Right lung (tissue), 10 donors: ENCODE measurements around the gene CEP43. TPM values are rescaled to one million over a fixed set of nuclear protein-coding genes. Genes with fewer than 3 reads are reported as not detected.
"Not testable (repeated sequence)": the region's sequence is repeated elsewhere in the genome, so short reads cannot be mapped to it uniquely, and the experiment has no call there.

Experiments
- DNase-seq, 2 donors: peaks; one replicate each; pipeline ENCODE4 v3.0.0-alpha.2; 2013
- long read RNA-seq, 8 donors: transcript quantifications; one replicate each; lab custom pipeline, GENCODE V29; 2026
- polyA plus RNA-seq, 5 donors: library from polyadenylated mRNA; unstranded; fragments of 120-200 nt; gene quantifications; one replicate each; pipeline versions ENCODE4 v1.2.1 to v1.2.3, GENCODE V29; 2013; ENCODE audit warnings: inconsistent platforms in 1 of 5, low replicate concordance in 1 of 5; ENCODE audit not compliant: insufficient read length in 5 of 5, insufficient read depth in 1 of 5

Gene CEP43, protein sequence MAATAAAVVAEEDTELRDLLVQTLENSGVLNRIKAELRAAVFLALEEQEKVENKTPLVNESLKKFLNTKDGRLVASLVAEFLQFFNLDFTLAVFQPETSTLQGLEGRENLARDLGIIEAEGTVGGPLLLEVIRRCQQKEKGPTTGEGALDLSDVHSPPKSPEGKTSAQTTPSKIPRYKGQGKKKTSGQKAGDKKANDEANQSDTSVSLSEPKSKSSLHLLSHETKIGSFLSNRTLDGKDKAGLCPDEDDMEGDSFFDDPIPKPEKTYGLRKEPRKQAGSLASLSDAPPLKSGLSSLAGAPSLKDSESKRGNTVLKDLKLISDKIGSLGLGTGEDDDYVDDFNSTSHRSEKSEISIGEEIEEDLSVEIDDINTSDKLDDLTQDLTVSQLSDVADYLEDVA
- 10 to 100 TPM; 30.9 to 56.8 (median 48.0) TPM for polyA plus RNA-seq
- long read RNA-seq, donor 1, partial matches to known transcripts, result 0 of 4 reads
- long read RNA-seq, donor 1, other reads (novel, unspliced or antisense), result 0 of 4 reads
- long read RNA-seq, donor 2, result 0 reads
- long read RNA-seq, donor 3, full-length matches to known transcripts, result 4 of 4 reads
- long read RNA-seq, donor 3, partial matches to known transcripts, result 0 of 4 reads
- long read RNA-seq, donor 3, other reads (novel, unspliced or antisense), result 0 of 4 reads
- long read RNA-seq, donor 4, result 0 reads
- long read RNA-seq, donor 5, full-length matches to known transcripts, result 6 of 26 reads
- long read RNA-seq, donor 5, partial matches to known transcripts, result 20 of 26 reads
- long read RNA-seq, donor 5, other reads (novel, unspliced or antisense), result 0 of 26 reads
- long read RNA-seq, donor 6, full-length matches to known transcripts, result 5 of 5 reads
- long read RNA-seq, donor 6, partial matches to known transcripts, result 0 of 5 reads
- long read RNA-seq, donor 6, other reads (novel, unspliced or antisense), result 0 of 5 reads
- long read RNA-seq, donor 7, partial matches to known transcripts, result 0 of 3 reads
- long read RNA-seq, donor 7, other reads (novel, unspliced or antisense), result 0 of 3 reads
- long read RNA-seq, donor 8, partial matches to known transcripts, result 0 of 1 reads
- long read RNA-seq, donor 8, other reads (novel, unspliced or antisense), result 0 of 1 reads

DNA sequence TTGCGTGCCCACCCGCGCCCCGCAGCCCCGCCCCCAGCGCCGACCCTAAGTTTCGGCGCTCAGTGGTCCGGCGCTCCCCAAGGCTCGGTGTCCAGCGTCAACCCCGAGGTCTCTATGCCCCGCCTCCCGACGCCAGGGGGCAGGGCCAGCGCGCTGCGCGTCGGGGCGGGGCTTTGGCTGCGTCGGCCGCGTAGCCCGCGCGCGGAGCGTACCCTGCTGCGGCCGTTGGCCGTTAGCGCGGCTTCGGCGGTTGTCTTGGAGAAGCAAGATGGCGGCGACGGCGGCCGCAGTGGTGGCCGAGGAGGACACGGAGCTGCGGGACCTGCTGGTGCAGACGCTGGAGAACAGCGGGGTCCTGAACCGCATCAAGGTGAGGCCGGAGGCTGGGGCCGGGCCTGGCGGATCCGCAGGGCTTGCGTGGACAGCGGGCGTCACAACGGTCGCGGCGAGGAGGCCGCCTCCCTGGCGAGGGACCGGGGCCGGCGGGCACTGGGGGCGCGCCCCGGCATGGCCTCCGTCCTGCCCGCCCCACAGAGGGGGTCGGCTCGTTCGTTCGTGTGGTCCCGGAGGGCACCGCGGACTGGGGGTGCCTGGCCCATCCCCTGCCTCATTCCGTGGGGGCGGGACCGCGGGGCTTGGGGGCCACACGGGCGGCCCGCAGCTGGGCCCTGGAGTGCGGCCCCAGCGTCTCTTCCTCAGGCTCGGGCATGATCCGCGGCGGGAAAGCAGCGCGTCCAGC is at the start of gene CEP43:
CEP43 (plus strand) TSS at position 253 of the 739 bp plus-strand sequence; CDS start at position 269, 16 bp downstream.
- DNase-seq, result peak; percentile 97 to 99

DNA sequence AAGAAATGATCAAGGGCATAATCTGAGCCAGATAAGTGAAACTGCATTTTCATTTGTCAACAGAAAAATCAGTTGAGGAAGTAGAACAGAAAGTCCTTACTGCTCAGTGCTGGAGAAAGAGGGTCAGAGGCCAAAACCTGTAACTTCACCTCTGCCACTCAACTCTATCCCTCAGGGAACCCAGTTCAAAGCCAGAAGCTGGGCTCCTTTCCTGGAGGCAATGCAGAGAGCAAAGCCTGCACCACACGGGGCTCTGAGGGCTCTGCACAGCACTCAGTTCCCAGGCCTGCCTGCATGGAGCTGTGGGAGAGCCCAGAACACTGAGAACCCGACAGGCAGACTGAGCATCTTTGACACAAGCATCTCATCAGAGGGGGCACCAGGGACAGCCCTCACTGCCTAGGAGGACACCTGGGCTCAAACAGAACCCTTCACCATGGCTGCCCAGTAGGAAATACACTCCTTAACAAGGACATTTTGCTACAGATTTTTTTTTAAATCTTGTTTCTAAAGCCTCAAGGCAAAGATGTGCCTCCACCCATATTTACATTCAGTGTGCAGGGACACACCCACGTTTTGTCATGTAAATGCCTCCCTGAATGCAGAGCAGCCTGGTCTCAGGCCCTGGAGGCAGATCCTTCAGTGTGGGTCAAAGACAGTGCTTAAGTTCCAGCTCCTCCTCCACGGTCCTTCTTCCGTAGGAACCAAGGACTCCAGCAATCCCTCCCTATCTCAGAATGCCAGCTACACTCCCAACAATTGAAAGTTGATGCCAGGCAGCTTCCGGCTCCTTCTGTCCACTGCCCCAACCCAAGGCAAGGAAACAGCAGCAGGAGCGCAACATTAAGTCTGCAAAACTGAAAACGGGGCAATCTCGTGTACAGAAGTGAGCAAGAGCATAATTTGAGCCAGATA is 49.4 kb upstream of the CEP43 start:
- DNase-seq, result no peak

GRCh38 chr6:166950443-166950821 is 48.8 kb upstream of the CEP43 start:
- DNase-seq, result no peak

GRCh38 chr6:166950892-166951669 is 48.1 kb upstream of the CEP43 start:
- not testable (repeated sequence) for DNase-seq

DNA sequence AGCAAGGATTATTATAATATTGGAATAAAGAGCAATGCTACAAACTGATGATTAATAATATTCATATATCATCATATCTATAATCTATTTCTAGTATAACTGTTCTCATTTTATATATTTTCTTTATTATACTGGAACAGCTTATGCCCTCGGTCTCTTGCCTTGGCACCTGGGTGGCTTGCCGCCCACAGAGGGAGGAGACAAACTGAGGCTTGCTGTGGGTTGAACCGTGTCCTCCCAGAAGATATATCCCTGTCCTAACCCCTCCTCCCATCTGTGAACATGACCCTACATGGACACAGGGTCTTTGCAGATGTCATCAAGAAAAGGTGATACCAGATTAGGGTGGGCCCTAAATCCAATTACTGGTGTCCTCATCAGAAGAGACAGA is 47.5 kb upstream of the CEP43 start:
- DNase-seq, result no peak

DNA sequence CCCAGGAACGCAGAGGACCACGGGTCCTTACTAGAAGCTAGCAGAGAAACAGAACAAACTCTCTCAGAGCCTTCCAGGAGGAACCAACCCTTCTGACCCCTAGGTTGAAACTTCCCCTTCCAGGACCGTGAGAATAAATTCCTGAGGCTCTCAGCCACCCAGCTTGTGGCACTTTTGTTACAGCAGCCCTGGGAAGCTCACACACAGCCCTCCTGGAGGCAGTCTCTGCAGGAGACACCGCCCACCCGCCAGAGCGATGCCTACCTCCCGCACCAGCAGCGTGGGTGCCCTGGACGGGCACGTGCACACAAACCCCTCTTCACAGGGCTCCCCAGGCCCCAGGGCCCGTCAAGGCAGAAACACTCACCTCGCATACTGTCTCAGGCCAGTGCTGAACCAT is 47.1 kb upstream of the CEP43 start:
- DNase-seq, result no peak

DNA sequence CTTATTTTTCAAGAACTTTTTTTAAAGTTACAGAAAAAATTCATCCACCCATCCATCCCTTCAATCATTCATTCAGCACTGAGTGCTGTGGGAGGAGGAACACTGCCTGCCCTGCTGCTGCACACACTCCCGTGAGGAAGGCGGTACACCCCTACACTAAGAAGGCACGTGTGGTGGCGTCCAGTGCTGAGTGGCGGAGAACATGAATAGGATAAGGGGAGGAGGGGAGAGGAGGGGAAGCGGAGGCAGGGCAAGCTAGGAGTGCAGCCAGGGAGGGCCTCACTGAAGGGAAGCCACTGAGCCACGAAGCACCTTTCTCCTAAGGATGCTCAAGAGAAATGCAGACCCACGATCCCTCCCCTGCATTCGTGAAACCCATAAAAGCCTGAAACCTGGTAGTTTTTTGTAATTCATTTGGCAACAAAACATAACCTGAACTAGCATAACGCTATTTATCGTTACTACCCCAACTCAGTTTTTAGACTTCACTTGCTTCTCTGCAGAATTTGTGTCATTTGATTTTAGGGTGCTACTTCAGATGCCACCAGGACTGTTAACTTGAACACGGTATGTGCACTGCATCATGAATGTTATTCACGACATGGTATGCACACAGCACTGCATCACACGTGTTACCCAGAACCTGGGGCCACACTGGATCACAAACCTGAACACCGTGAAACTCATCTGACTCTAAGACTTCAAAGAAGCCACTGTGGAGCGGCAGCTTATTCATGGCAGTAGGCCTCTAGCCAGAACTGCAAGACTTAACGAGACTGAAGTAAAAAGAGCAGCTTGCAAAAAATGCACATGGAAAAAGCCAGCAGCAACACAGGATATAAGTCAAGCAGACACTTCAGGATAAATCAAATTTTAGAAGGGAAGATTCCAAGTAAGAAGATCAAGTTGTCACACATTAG is 46.4 kb upstream of the CEP43 start:
- no peak for DNase-seq

DNA sequence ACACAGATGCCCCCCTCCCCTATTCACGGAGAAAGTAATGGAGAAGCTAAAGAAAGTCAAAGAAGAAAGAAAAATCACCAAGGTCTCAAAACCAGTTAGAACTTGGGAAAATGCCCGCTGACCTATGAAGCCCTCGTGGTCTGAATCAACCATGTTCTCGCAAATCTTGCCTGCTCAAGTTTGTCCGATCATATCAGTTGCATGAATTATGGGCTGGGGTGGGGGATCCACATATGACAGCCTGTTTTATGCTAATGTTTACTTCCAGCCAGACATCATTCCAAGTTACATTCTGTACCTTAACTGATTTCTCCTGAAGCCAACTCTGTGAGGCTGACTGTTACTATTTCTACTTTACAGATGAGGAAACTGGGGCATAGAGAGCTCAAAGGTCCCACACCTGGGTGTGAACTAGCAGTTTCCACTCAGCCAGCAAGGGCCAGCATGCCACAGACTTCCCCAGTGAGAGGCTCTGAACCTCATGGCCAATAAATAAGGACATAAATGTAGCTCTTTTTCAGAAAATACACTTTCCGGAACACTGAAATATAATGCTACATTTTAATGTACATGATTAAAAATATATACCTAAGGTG is 45.0 kb upstream of the CEP43 start:
- no peak for DNase-seq

GRCh38 chr6:166955121-166955864 is 43.9 kb upstream of the CEP43 start:
- no peak for DNase-seq

DNA sequence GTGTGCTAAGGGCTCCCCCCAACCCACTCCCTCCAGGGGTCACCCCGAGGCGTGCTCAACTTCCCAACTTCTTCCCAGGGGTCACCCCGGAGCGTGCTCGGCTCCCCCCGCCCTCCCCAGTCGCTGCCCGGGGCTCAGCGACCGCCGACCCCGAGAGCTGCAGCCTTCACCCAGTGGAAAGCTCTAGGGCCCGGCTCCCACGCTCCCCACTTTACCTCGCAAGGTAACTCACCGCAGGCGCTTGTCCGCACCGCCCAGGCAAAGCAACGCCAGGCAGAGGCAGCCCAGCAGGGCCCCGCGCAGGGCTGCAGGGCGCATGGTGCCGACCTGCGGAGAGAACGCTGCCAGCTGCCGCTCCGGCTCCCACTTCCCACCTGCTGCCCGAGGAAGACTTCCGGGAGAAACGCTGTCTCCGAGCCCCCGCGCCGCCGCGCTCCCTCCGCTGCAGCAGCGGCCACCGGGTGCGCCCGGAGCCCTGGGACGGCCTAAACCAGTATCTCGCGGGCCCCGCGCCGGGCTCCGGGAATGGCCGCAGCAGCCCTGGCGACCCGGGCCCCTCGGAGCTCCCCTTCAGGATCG is 43.2 kb upstream of the CEP43 start:
- no peak for DNase-seq

DNA sequence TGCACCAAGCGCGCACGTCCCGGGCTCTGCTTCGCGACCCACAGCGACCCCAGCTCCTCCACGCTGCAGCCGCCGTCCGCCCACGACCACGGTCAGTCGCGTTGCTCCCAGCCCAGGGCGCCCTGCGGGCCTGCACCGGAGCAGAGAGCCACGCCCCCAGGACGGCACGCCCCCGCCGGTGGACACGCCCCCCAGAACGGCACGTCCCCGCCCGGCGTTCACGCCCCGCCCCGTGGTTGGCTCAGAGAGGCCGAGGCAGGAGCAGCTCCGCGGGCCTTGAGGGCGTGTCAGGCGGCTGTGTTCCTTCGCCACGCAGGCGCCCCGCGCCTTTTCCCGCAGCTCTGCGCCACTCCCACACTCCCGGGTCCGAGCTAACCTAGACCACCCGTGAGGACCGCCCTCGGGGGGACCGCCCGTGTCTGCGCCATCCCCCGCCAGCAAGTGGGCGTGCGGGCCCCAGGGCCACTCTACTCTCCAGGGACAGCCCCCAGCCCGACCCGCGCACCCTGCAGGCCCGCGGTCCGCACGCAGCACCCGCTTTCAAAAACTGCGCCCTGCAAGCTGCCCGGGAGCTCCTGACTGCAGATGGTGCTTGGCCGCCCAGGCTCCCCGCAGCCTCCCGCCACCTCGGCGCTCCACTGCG is 42.6 kb upstream of the CEP43 start, which contains the start of gene RNASET2:
RNASET2 (minus strand) TSS at position 107 of the 643 bp plus-strand sequence. CDS start 368 bp downstream, outside the sequence.
- DNase-seq, result peak; percentile 92 to 93

DNA sequence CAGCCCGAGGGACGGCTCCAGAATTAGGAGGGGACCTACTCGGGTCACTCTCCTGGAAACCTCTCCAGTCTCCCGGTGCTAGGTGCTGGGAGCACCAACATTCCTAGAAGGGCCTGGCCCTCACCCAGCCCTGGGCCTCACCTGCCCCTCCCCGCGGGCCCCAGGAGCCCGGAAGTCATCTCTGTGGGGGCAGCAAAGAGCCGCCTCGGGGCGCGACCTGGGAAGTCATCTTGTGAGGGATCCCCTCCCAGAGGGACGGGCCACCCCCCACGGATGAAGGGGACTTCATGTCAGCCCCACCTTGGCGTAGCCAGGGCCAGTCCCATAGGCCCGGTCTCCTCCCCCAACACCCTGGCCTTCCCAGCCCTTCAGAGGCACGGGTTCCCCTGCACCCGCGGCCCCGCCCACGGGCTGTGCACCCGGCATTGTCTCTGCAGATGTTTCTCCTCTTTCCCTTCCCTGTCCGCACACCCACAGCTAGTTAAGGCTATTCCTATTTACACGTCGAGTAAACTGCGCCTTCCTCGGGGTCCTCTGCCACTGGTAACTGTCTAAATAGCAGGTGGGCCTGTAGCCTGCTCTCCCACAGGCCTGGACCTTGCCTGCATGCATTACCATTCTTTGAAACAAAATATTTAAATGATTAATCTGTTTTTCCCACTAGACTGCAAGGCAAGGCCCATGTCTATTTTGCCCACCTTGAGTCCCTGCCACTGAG is 42.0 kb upstream of the CEP43 start:
- DNase-seq, result peak in 1 of 2 donors; percentile 34

DNA sequence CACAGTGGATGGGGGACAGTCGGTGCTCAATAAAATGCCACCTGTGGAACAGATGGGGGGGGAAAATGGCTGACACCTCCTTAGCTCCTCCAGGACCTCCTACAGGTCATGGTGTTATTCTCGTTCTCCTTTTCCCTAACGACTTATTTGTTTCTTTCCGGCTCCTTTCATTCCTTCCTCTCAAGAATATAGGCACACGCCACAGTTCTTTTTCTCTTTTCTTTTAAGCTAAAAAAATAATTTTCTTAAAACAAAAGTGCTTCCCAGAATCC is 41.5 kb upstream of the CEP43 start:
- no peak for DNase-seq

DNA sequence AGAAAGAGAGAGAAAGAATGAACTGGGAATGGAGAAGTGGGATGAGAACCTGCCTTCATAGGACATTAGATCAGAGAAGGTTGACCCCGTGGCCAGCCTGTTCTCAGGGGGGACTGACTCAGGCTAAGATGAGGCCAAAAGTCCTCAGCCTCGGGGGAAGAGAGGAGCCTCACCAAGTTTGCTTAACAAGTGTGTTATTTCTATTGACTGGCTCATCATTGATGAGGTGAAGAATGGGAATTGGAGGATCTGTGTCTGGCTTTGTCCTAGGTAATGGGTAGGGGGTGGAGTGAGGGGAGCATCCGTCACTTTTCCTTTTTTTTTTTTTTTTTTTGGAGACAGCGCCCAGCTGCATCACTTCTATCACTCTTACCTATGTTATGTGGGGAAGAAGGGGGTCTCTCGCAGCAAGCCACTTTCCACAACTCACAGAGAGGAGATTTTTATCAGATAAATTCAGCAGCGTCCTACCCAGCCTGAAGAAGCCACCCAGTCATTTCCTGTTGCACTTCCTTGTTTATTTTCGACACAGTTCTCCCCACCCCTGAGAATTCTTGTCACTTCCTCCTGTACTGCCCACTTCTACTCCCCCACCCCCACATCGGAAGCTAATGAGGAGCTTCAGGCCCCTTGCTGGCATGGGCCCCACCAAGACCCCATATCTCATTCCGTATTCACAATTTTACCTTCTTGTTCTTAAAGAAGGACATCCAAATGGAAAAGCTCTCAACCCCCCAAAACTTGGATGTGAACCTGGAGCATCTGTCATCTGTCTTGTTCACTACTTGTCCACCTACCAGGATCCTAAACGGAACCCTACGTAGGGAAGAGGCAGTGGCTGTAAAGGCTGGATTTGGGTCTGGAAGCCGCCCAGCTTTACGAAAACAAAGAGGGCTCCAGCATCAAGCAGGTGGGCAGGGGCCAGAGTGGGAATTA is 40.0 kb upstream of the CEP43 start:
- DNase-seq, result no peak
